Small intestine (tissue), 16 donors: ENCODE measurements around the gene CD8A. TPM values are rescaled to one million over a fixed set of nuclear protein-coding genes. Genes with fewer than 3 reads are reported as not detected.
"Not testable (repeated sequence)": the region's sequence is repeated elsewhere in the genome, so short reads cannot be mapped to it uniquely, and the experiment has no call there.

Source experiments
- DNase-seq, 2 donors: peaks; one replicate each; pipeline versions ENCODE4 v3.0.0 to v3.0.0-alpha.2; 2013
- FAIRE-seq: peaks from 2 replicates; lab custom pipeline; 2012; peaks lifted over from hg19 to GRCh38; lab: Jason Lieb, UNC
- H3K27ac ChIP-seq, 3 donors: one replicate each; pipeline ENCODE4 v1.5.1; 2013; ENCODE audit warnings: low read length in 2 of 3, mild to moderate bottlenecking in 2 of 3, control low read depth in 1 of 3, inconsistent platforms in 1 of 3, low read depth in 1 of 3, moderate library complexity in 1 of 3
- H3K27me3 ChIP-seq, 3 donors: one replicate each; pipeline ENCODE4 v1.6.1; 2013; ENCODE audit warnings: low read length in 3 of 3, inconsistent platforms in 1 of 3; ENCODE audit not compliant: control insufficient read depth in 3 of 3, insufficient read depth in 3 of 3
- H3K36me3 ChIP-seq, 3 donors: one replicate each; pipeline ENCODE4 v1.6.1; 2013; ENCODE audit warnings: low read length in 3 of 3, inconsistent platforms in 1 of 3, low read depth in 1 of 3, mild to moderate bottlenecking in 1 of 3, moderate library complexity in 1 of 3; ENCODE audit not compliant: control insufficient read depth in 3 of 3, insufficient read depth in 2 of 3
- H3K4me1 ChIP-seq, 3 donors: one replicate each; pipeline ENCODE4 v1.6.1; 2013; ENCODE audit warnings: low read length in 2 of 3, inconsistent platforms in 1 of 3, low read depth in 1 of 3, mild to moderate bottlenecking in 1 of 3, moderate library complexity in 1 of 3; ENCODE audit not compliant: control insufficient read depth in 3 of 3, insufficient read depth in 2 of 3
- H3K4me3 ChIP-seq, 3 donors: one replicate each; pipeline ENCODE4 v1.5.1; 2013; ENCODE audit warnings: low read length in 3 of 3, control low read depth in 1 of 3, inconsistent platforms in 1 of 3, low read depth in 1 of 3, mild to moderate bottlenecking in 1 of 3, moderate library complexity in 1 of 3
- H3K9me3 ChIP-seq, 2 donors: one replicate each; pipeline ENCODE4 v1.6.1; 2013; ENCODE audit warnings: low read depth in 1 of 2, low read length in 1 of 2; ENCODE audit not compliant: control insufficient read depth in 2 of 2, insufficient read depth in 1 of 2
- WGBS, 3 donors: extraction: QIAGEN DNeasy Blood & Tissue Kit; methylation state at CpG; one replicate each; pipeline ENCODE4 v1.1.7; 2013; 5-methylcytosine and 5-hydroxymethylcytosine counted together
- long read RNA-seq, 10 donors: transcript quantifications; one replicate each; lab custom pipeline, GENCODE V29; 2026
- polyA plus RNA-seq, 4 donors: library from polyadenylated mRNA; stranded (reverse) in 3 of 4; unstranded in 1 of 4; fragments of 200-250 nt in 3 of 4; fragments of 120-200 nt in 1 of 4; gene quantifications; one replicate each; pipeline versions ENCODE4 v1.2.1 to v1.2.3, GENCODE V29; 2013
- donor health status: healthy with polysubstance abuse.
- donor health status: control.
- donor health status: control.
- donor health status: Bipolar disorder and iron deficiency.
- donor health status: healthy.

The CD8A gene
- 10 to 100 TPM in 1 of 4 donors, 1 to 10 TPM in 3; 1.8 to 13.0 (median 2.8) TPM for polyA plus RNA-seq
- long read RNA-seq, donor 1 = 0 reads
- long read RNA-seq, donor 2, partial matches to known transcripts = 0 of 2 reads
- long read RNA-seq, donor 2, other reads (novel, unspliced or antisense) = 0 of 2 reads
- long read RNA-seq, donor 3 = 0 reads
- long read RNA-seq, donor 4 = 0 reads
- long read RNA-seq, donor 5, partial matches to known transcripts = 0 of 1 reads
- long read RNA-seq, donor 5, other reads (novel, unspliced or antisense) = 0 of 1 reads
- long read RNA-seq, donor 6 = 0 reads
- long read RNA-seq, donor 7 = 0 reads
- long read RNA-seq, donor 8, partial matches to known transcripts = 0 of 1 reads
- long read RNA-seq, donor 8, other reads (novel, unspliced or antisense) = 0 of 1 reads
- long read RNA-seq, donor 9 = 0 reads
- long read RNA-seq, donor 10, partial matches to known transcripts = 0 of 1 reads
- long read RNA-seq, donor 10, other reads (novel, unspliced or antisense) = 0 of 1 reads

DNA sequence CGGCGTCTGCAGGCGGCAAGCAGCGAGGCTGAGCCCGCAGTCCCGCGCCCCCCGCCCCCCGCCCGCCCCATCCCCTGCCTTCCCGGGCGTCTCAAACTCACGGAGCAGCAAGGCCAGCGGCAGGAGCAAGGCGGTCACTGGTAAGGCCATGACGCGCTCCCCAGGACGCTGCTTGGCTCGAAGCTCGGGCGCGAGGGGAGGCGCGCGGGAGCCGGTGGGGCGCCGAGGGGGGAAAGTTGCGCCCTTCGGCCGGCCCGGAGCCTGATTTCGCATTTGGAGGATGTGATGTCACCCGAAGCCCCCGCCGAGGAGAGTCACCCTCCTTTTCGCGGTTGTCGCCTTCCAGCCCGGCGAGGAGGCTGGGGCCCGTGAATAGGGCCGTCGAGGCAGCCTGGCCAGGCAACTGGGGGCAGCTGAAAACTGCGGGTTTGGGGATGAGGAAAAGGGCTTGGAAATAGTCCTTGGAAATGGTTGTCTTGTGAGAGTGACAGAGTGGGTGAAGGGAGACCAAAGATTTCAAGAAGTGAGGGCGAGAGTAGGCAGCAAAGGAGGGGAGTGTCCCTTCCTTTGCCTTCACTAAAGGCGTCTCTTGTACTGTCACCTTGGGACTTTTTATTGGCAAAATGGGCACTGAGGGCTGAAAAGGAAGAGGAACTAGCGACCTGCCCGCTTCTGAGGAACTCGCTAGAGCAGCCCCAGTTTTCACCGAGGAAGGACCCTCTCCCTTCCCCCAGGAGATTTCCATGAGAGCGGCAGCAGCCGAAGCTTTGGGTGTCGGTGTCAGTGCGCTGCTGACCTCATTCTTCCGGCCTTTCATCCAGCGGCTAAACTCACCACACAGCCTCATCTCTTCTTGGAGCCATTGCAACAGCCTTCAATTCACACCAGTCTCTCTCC is at the start of gene CD8A:
TSS of gene CD8A (minus strand) at position 238 of the 897 bp plus-strand sequence. CDS start at position 150, 88 bp downstream.
- H3K27ac ChIP-seq = peak within 1 kb of the TSS in 2 of 3 donors; percentile 64 to 85
- peaks cover 0 to 15% (median 2%) of the 10 kb centered on the region in 3 donors for H3K4me1 ChIP-seq
- H3K4me3 ChIP-seq = peak within 1 kb of the TSS in 1 of 3 donors; percentile 55
- peak; percentile 21 to 23 for DNase-seq
- WGBS, 3 donors = 2 to 5% (median 3%) methylated on average over 42 to 57 of the region's 57 CpGs
- no peak for FAIRE-seq
- H3K9me3 ChIP-seq = no peaks in the 10 kb centered on the region
- H3K36me3 ChIP-seq = no peaks in the 10 kb centered on the region
- H3K27me3 ChIP-seq = peaks cover 13 to 80% (median 29%) of the 10 kb centered on the region in 3 donors

- WGBS, 3 donors = 66 to 93% (median 88%) methylated on average over 6 to 8 of the region's 11 CpGs
- not testable (repeated sequence) for FAIRE-seq, H3K4me1 ChIP-seq, H3K27me3 ChIP-seq, H3K27ac ChIP-seq, H3K9me3 ChIP-seq, DNase-seq, H3K36me3 ChIP-seq, H3K4me3 ChIP-seq
Observed at GRCh38 chr2:86839871-86840548, 49.3 kb upstream of the CD8A start.

DNA sequence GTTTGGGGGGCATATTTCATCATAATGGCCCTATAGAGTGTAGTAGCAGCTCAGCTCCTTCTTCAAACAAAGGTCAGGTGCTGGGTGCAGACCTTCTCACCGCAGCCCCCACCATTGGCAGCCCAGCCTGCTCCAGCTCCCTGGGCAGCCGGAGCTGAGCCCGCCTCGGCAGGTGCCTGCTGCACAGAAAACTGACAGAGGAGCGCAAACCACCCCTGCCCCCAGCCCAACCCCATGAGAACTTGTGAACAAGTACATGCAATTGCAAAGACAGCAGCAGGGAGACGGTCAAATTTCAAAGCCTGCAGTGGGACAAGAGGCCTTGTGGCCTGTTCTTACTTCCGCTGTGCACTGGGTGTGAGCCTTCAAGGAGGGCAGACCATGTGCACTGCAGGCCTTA is 48.7 kb upstream of the CD8A start:
- not testable (repeated sequence) for H3K27ac ChIP-seq, H3K36me3 ChIP-seq, DNase-seq, FAIRE-seq, H3K9me3 ChIP-seq, H3K4me3 ChIP-seq, H3K4me1 ChIP-seq, H3K27me3 ChIP-seq
- 82 to 94% (median 86%) methylated on average over 7 of the region's 7 CpGs for WGBS, 3 donors

- 75 to 80% (median 75%) methylated on average over 5 to 6 of the region's 7 CpGs for WGBS, 3 donors
- H3K4me3 ChIP-seq, H3K4me1 ChIP-seq, FAIRE-seq, DNase-seq, H3K9me3 ChIP-seq, H3K36me3 ChIP-seq, H3K27me3 ChIP-seq: not testable (repeated sequence)
- peak overlapping the region in 1 of 3 donors; percentile 10 for H3K27ac ChIP-seq
Observed at GRCh38 chr2:86837714-86838113, 47.0 kb upstream of the CD8A start.

- not testable (repeated sequence) for H3K27me3 ChIP-seq, H3K36me3 ChIP-seq, H3K4me1 ChIP-seq, FAIRE-seq, H3K9me3 ChIP-seq, H3K4me3 ChIP-seq
- DNase-seq = peak; percentile 54 to 87
- peak overlapping the region in 2 of 3 donors; percentile 11 to 65 for H3K27ac ChIP-seq
- WGBS, 3 donors = 33 to 40% (median 35%) methylated on average over 14 to 15 of the region's 19 CpGs
Observed at GRCh38 chr2:86836915-86837695, 46.4 kb upstream of the CD8A start.

- FAIRE-seq, H3K27me3 ChIP-seq, H3K36me3 ChIP-seq, H3K4me3 ChIP-seq, H3K27ac ChIP-seq, H3K4me1 ChIP-seq, DNase-seq, H3K9me3 ChIP-seq: not testable (repeated sequence)
- 60 to 69% (median 66%) methylated on average over 1 to 3 of the region's 4 CpGs for WGBS, 3 donors
Observed at GRCh38 chr2:86835548-86835889, 44.8 kb upstream of the CD8A start.

GRCh38 chr2:86833315-86833714 is 42.6 kb upstream of the CD8A start:
- Histone ChIP-seq H3K9me3 (no peaks in the 10 kb centered on the region), H3K36me3 (no peaks in the 10 kb centered on the region), H3K4me1 (no peaks in the 10 kb centered on the region), H3K27me3 (no peaks in the 10 kb centered on the region), H3K4me3 (no peak overlapping the region), H3K27ac (no peak overlapping the region)
- FAIRE-seq (no peak), DNase-seq (no peak)
- WGBS, 3 donors = 78 to 82% (median 78%) methylated on average over 8 to 10 of the region's 10 CpGs
